ENCODE results near the gene MARS1. TPM values are rescaled to one million over a fixed set of nuclear protein-coding genes. Genes with fewer than 3 reads are reported as not detected.

MARS1 gene
- total RNA-seq, 1 donor from 2014 or later = 131 TPM

DNA sequence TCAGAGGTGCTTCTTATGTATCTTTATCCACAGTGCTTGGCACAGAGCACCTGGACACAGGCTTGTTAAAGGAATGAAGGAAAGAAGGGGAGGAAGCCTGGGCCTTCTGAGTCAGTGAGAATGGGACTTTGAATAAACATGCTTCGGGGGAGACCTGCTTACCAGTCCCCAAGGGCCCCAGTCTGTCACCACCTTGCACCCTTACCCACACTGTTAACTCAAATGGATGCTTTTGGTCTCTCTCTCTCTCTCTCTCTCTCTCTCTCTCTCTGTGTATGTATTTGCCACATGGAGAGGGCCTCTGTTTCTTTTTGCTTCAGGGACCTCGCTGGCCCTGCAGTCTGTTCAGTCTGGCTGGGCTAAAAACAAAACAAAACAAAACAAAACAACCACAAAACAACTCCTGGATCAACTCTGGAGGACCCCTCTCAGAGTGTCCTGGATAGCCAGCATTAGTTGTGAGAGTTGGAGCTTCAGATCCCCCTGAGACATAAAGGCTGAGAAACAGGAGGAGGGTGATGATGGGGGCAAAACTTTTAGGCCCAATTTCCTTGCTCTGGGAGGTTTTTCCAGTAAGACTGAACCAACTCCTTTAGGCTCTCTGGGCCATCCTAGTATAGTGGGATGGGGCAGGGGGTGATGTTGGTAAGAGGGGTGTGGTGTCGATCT lies 63.9 kb downstream of the MARS1 start:
- no peak for DNase-seq
- Histone ChIP-seq H3K27me3 (ENCODE audit: low read depth) (peaks cover 34% of the 10 kb centered on the region), H3K4me3 (no peak overlapping the region), H3K4me1 (peaks cover 12% of the 10 kb centered on the region), H3K9me3 (no peaks in the 10 kb centered on the region), H3K27ac (no peak overlapping the region), H3K36me3 (no peaks in the 10 kb centered on the region)
- intact Hi-C loops (cut with DNase I) = no loop called here
- ATAC-seq = no peak
- TF ChIP-seq, protein P1, sequence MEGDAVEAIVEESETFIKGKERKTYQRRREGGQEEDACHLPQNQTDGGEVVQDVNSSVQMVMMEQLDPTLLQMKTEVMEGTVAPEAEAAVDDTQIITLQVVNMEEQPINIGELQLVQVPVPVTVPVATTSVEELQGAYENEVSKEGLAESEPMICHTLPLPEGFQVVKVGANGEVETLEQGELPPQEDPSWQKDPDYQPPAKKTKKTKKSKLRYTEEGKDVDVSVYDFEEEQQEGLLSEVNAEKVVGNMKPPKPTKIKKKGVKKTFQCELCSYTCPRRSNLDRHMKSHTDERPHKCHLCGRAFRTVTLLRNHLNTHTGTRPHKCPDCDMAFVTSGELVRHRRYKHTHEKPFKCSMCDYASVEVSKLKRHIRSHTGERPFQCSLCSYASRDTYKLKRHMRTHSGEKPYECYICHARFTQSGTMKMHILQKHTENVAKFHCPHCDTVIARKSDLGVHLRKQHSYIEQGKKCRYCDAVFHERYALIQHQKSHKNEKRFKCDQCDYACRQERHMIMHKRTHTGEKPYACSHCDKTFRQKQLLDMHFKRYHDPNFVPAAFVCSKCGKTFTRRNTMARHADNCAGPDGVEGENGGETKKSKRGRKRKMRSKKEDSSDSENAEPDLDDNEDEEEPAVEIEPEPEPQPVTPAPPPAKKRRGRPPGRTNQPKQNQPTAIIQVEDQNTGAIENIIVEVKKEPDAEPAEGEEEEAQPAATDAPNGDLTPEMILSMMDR (IDR thresholded peaks at IDR 0.05) = no peak

DNA sequence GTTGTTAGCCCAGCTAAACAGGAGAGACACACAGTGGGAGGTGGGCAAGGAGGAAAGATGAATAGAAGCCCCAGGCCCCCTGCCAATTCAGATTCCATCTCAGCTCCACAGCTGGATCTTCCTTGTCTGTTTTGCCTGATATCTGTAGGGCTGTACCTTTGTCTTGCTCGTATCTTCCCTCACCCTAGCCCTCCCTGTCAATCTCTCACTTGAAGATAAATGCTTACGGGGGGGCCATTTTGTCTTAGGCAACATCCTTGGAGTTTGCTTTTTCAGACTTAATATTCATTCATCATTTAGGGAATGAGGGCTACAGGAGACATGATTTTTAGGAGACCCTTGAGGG lies 64.4 kb downstream of the MARS1 start:
- no peaks in the 10 kb centered on the region for H3K36me3 ChIP-seq
- DNase-seq (no peak), ATAC-seq (no peak)
- H3K4me3 ChIP-seq = no peak overlapping the region
- no peaks in the 10 kb centered on the region for H3K9me3 ChIP-seq
- TF ChIP-seq, protein P1 (IDR thresholded peaks at IDR 0.05) = no peak
- peaks cover 12% of the 10 kb centered on the region for H3K4me1 ChIP-seq
- peaks cover 34% of the 10 kb centered on the region for H3K27me3 ChIP-seq (ENCODE audit: low read depth)
- no peak overlapping the region for H3K27ac ChIP-seq
- intact Hi-C loops (cut with DNase I) = no loop called here

DNA sequence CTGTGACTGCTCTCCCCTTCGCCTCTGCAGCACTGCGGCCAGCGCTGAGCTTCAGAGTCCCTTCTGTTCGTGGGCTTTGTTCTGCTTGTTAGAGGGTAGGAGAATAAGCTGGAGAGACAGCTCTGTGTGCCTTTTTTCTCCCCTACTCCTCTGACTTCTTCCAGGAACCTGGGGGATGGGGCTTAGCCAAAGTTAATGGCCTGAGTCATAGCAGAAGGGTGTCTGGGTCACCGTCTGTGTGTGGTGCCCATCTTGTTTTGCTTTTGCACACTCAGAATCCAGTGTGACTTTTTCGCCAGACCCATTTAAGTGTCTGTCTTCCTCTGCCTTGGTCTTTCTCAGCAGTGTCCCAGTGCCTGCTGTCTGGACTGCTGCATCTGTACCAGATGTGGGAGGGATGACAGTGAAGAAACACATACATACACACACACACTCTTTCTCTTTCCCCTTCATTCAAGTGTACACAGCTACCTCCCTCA lies 65.0 kb downstream of the MARS1 start:
- H3K9me3 ChIP-seq = no peaks in the 10 kb centered on the region

DNA sequence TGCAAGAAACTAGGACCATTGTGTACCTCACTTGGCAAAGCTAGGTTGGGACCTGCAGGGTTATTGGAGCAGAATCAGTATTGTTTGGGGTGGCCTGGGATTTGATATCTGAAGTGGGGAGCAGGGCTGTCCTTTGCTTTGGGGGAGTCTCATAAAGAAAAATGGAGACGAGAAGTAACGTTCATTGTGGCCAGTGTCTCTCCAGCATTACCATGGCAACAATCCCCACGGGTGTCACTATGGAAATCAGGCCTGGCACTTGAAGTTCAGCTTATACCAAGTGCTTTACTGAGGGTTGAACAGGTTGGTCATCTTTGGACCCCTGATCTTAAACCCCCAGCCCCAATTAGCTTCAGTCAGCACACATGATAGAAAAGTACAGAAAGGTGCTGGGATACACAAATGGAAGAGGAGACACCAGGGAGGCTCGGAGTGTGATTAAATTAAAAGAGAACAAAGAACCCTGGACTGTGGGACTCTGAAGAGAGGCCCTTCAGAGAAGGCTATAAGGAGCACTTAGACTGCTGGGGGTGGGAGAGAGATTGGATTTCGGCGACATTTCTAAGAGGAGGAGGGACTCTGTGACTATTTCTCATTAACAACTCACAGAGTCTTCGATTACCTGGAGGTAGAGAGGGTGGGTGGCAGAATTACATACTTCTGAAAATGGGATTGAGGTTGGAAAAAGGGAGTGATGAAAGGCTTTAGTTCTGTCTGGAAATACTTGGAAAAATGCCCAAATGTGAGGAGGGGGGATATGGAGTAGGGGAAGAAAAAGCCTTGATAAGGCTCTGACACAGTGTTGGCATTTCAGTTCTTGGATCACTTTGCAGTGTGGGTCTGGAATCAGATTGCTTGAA lies 65.7 kb downstream of the MARS1 start:
- H3K27ac ChIP-seq = no peak overlapping the region
- intact Hi-C loops (cut with DNase I) = no loop called here
- no peaks in the 10 kb centered on the region for H3K36me3 ChIP-seq

More for the DNA sequence above, 65.0 kb downstream of the MARS1 start:
- DNase-seq = no peak
- TF ChIP-seq, protein P1 (IDR thresholded peaks at IDR 0.05) = no peak
- ATAC-seq = no peak
- intact Hi-C loops (cut with DNase I) = no loop called here
- Histone ChIP-seq H3K27me3 (ENCODE audit: low read depth) (peaks cover 34% of the 10 kb centered on the region), H3K4me1 (peaks cover 9% of the 10 kb centered on the region), H3K27ac (no peak overlapping the region), H3K4me3 (no peak overlapping the region), H3K36me3 (no peaks in the 10 kb centered on the region)

DNA sequence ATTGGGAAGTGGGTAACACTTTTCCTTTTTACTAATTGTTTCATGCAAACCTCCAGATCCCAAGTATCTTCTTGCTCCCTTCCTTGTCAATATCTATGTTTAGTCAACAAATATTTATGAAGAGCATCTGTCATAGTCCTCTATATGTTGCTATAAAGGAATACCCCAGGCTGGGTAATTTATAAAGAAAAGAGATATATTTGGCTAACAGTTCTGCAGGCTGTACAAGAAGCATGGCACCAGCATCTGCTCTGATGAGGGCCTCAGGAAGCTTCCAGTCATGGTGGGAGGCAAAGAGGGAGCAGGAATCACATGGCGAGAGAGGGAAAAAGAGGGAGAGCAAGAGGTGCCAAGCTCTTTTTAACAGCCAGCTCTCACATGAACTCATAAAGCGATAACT lies 66.6 kb downstream of the MARS1 start:
- Histone ChIP-seq H3K36me3 (no peaks in the 10 kb centered on the region), H3K9me3 (no peaks in the 10 kb centered on the region), H3K27me3 (ENCODE audit: low read depth) (peaks cover 18% of the 10 kb centered on the region), H3K4me3 (no peak overlapping the region), H3K27ac (no peak overlapping the region), H3K4me1 (peaks cover 9% of the 10 kb centered on the region)
- TF ChIP-seq, protein P1 (IDR thresholded peaks at IDR 0.05) = no peak
- intact Hi-C loops (cut with DNase I) = no loop called here
- DNase-seq (no peak), ATAC-seq (no peak)

More for the DNA sequence above, 65.7 kb downstream of the MARS1 start:
- peaks cover 9% of the 10 kb centered on the region for H3K4me1 ChIP-seq
- no peak for DNase-seq
- no peak overlapping the region for H3K4me3 ChIP-seq
- ATAC-seq = no peak
- peaks cover 27% of the 10 kb centered on the region for H3K27me3 ChIP-seq (ENCODE audit: low read depth)
- TF ChIP-seq, protein P1 (IDR thresholded peaks at IDR 0.05) = no peak
- no peaks in the 10 kb centered on the region for H3K9me3 ChIP-seq

Data from lower lobe of right lung (tissue), 2 donors.